GM12801 (cell line): ENCODE measurements around the gene C6orf89.

ENCODE experiments used
- TF ChIP-seq, protein P1 (sequence below): IDR thresholded peaks from one replicate; pipeline ENCODE4 v1.5.1; 2011; ENCODE audit warnings: control low read depth; ENCODE audit not compliant: insufficient read length; ENCODE audit errors: extremely low read depth

The C6orf89 gene

DNA sequence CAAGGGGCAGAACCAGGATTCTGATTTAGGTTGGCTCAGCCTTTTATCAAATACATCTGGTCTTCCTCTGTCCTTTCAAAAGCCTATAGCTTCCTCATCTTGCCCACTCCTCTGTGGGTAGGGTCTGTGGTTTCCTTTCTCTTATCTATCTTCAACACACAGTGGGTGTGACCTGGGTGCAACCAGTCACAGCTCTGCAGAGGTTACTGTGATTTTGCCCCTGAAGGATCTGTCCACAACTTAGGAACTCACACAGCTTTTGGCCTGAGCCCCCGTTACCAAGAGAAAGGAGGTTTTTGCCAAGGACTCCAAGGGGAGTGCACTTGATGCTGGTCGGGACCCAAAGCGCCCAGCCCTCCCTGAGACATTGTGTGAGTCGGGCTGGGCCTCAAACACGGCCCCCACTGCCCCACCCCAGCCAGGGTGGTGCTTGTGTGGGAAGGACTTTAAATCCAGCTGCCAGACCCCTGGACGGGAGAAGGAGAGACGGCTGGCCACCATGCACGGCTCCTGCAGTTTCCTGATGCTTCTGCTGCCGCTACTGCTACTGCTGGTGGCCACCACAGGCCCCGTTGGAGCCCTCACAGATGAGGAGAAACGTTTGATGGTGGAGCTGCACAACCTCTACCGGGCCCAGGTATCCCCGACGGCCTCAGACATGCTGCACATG, 68.6 kb downstream of the C6orf89 start, which contains the start of gene PI16:
Gene PI16, plus strand, starts transcription at position 477 of the 670 bp plus-strand sequence. Its CDS starts 23 bp downstream, at position 500.
- TF ChIP-seq, protein P1, sequence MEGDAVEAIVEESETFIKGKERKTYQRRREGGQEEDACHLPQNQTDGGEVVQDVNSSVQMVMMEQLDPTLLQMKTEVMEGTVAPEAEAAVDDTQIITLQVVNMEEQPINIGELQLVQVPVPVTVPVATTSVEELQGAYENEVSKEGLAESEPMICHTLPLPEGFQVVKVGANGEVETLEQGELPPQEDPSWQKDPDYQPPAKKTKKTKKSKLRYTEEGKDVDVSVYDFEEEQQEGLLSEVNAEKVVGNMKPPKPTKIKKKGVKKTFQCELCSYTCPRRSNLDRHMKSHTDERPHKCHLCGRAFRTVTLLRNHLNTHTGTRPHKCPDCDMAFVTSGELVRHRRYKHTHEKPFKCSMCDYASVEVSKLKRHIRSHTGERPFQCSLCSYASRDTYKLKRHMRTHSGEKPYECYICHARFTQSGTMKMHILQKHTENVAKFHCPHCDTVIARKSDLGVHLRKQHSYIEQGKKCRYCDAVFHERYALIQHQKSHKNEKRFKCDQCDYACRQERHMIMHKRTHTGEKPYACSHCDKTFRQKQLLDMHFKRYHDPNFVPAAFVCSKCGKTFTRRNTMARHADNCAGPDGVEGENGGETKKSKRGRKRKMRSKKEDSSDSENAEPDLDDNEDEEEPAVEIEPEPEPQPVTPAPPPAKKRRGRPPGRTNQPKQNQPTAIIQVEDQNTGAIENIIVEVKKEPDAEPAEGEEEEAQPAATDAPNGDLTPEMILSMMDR = no peak

DNA sequence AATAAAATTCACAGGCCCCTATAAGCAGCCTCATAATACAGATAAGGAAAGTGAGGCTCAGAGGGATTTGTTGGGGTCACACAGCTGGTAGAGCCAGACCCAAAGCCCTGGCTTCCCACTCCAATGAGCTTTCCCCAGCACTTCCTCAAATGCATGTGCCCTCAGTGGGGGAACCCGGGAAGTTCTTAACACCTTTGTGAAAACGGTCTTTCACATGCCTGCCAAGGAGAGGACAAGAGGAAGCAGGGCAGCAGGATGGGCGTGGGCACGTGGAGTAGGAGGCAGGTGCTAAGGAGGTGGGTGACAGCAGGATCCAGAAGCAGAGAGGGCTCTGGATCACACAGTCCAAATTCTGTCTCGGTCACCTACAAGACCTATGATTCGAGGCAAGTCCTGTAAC, 69.4 kb downstream of the C6orf89 start:
- TF ChIP-seq, protein P1 = no peak

DNA sequence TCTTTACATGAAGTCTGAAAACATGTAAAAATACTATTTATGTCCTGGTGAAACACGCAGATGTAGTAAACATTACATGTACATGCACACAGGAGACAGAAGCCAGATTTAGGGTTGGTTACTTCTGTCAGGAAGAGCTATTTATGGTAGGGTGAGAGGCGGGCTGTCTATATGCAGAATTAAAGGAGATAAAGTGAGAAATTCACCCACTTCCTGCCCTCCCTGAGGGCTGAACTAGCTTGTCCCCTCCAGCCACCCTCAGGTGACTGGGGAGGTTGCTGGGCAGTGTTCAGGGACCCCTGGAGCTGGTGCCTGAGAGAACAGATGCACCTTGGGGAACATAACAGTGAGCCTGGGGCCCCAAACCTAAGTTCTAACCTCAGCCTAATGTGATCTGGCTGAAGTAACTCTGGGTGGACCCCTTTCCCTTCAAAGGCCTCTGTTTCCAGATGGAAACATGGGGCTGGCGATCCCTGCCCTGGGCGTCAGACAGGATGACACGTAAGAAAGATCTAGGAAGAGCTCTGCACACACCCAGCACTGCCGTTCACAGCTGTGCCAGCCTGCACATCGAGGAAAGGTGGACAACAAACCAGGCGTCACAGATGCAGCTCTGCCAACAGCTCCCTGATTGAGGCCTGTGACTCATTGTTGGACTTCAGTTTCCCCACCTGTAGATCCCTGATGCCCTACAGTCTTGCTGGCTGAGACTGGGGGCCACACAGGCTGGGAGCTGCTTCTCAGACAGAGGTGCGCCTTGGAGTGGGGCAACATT, 70.1 kb downstream of the C6orf89 start:
- TF ChIP-seq, protein P1 = no peak

DNA sequence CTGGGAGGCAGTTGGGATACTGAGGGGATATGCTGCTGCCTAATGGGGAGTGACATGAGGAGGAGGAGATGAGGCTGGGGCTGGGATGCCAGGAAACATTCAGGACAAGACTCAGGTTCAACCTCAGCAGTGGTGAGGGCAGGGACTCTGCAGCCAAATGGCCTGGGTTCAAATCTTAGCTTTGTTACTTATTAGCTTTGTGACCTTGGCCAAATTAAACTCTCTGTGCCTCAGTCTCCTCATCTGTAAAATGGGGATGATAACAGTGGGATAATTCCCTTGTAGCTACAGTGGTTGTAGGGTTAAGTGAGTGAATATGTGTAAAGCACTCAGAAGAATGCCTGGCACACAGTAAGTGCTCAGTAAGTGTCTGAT, 70.7 kb downstream of the C6orf89 start:
- TF ChIP-seq, protein P1 = no peak

DNA sequence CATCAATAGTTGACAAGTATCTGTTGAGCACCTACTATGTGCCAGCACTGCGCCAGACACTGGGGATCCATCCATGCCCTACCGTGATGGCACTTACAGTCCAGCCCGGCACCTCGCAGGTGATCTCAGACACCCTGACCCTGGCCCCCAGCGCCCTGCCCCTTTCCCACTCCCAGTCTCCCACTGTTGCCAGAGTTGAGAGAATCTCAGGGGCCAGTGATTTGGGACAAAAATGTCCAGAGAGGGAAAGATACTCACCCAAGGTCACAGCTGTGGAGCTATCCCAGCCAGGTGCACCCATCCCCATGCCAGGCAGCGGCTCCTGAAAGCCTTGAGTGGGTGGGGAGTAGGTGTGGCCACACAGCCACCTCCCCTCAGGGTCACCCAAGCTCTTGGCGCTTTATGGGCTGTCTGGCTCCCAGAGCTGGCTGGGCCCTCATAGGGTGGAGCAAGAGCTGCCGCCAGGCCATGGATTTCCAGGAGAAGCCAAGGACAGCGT, 72.1 kb downstream of the C6orf89 start:
- TF ChIP-seq, protein P1 = no peak

DNA sequence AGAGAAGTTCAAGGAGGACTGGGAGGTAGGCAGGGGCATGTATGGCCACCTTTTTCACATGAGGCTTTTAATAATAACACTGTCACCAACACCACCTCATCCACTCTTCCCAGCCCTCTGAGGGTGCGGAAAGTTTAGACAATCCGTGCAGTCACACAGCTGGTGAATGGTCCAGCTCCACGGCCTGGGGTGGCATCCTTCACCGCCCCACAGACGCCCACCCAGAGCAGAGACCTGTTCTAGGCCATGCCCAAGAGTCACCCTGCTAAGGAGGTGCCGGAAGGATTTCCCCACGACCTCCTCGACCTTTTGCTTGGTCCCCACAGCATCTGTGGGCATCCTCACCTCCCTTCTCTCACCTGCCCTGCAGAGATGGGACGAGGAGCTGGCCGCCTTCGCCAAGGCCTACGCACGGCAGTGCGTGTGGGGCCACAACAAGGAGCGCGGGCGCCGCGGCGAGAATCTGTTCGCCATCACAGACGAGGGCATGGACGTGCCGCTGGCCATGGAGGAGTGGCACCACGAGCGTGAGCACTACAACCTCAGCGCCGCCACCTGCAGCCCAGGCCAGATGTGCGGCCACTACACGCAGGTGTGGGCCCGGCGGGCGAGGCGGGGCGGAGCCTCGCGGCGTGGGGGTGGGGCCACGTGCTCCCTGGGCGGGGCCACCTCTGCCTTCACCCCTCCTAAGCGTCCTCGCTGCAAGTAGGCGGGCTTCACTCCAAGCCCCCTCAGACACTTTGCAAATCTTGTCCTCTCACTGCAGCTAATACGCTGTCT, 73.2 kb downstream of the C6orf89 start:
- TF ChIP-seq, protein P1 = no peak
